Rectal smooth muscle tissue (tissue), 1 donor: ENCODE results near the gene PITPNC1.
"Not testable (repeated sequence)": the region's sequence is repeated elsewhere in the genome, so short reads cannot be mapped to it uniquely, and the experiment has no call there.

Source experiments
- H3K27ac ChIP-seq: one replicate; pipeline ENCODE4 v1.7.0; 2013; ENCODE audit warnings: low read depth, low read length, inconsistent platforms
- H3K27me3 ChIP-seq: one replicate; pipeline ENCODE4 v1.7.0; 2013; ENCODE audit warnings: low read length; ENCODE audit not compliant: control insufficient read depth, insufficient read depth
- H3K36me3 ChIP-seq: one replicate; pipeline ENCODE4 v1.7.0; 2013; ENCODE audit warnings: low read length; ENCODE audit not compliant: control insufficient read depth, insufficient read depth
- H3K4me1 ChIP-seq: one replicate; pipeline ENCODE4 v1.7.0; 2013; ENCODE audit warnings: low read length; ENCODE audit not compliant: control insufficient read depth, insufficient read depth
- H3K4me3 ChIP-seq: one replicate; pipeline ENCODE4 v1.7.0; 2013; ENCODE audit warnings: low read length
- H3K9ac ChIP-seq: one replicate; pipeline ENCODE4 v1.7.0; 2013; ENCODE audit warnings: low read length

The PITPNC1 gene

GRCh38 chr17:67648032-67648905 is 271.2 kb downstream of the PITPNC1 start:
- H3K27ac ChIP-seq = no peak overlapping the region
- H3K9ac ChIP-seq = no peak overlapping the region
- no peak overlapping the region for H3K4me3 ChIP-seq
- H3K4me1 ChIP-seq = no peaks in the 10 kb centered on the region
- H3K36me3 ChIP-seq = no peaks in the 10 kb centered on the region
- H3K27me3 ChIP-seq = no peaks in the 10 kb centered on the region

DNA sequence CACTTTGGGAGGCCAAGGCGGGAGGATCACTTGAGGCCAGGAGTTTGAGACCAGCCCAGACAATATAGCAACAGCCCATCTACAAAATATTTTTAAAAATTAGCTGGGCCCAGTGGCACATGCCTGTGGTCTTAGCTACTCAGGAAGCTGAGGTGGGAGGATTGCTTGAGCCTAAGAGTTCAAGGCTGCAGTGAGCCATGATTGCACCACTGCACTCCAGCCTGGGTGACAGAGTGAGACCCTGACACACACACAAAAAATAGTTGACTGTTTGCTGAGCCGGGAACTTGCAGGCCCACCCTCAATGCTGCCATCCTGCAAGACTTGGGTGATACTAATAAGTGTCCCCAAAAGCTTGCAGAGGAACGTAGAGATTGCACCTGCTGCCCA is 271.8 kb downstream of the PITPNC1 start:
- H3K4me1 ChIP-seq, H3K9ac ChIP-seq, H3K27ac ChIP-seq, H3K4me3 ChIP-seq, H3K27me3 ChIP-seq, H3K36me3 ChIP-seq: not testable (repeated sequence)

GRCh38 chr17:67649891-67650290 is 272.8 kb downstream of the PITPNC1 start:
- H3K4me3 ChIP-seq = no peak overlapping the region
- H3K4me1 ChIP-seq = no peaks in the 10 kb centered on the region
- H3K9ac ChIP-seq = no peak overlapping the region
- H3K27me3 ChIP-seq = no peaks in the 10 kb centered on the region
- H3K27ac ChIP-seq = no peak overlapping the region
- no peaks in the 10 kb centered on the region for H3K36me3 ChIP-seq

DNA sequence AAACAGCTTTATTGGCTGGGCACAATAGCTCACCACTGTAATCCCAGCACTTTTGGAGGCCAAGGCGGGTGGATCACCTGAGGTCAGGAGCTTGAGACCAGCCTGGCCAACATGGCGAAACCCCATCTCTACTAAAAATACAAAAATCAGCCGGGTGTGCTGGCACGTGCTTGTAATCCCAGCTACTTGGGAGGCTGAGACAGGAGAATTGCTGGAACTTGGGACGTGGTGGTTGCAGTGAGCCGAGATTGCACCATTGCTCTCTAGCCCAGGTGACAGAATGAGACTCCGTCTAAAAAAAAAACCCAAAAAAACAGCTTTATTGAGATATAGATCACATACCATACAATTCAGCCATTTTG is 274.1 kb downstream of the PITPNC1 start:
- not testable (repeated sequence) for H3K4me3 ChIP-seq, H3K36me3 ChIP-seq, H3K27me3 ChIP-seq, H3K4me1 ChIP-seq, H3K9ac ChIP-seq, H3K27ac ChIP-seq

DNA sequence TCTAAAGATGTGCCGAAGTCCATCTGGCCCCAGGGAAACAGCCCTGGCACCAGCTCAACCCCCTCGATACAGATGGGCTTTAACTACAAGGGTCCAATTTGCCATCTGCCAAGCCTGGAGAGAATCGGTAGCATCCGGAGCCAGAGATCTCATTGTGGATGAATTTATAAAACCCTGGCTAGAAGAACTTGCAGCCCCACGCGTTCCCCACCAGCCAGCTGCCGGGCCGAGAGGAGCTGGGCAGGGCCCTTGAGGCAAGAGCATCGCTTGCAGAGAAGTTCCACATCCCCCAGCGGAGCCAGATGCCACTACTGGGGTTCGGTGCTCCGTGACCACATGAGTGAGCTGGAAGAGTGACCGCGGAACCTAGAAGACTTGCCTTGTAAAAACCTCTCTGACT is 275.4 kb downstream of the PITPNC1 start:
- Histone ChIP-seq H3K9ac (no peak overlapping the region), H3K4me3 (no peak overlapping the region), H3K27ac (no peak overlapping the region), H3K27me3 (no peaks in the 10 kb centered on the region), H3K36me3 (no peaks in the 10 kb centered on the region), H3K4me1 (no peaks in the 10 kb centered on the region)

- Histone ChIP-seq H3K4me1 (no peaks in the 10 kb centered on the region), H3K27me3 (no peaks in the 10 kb centered on the region), H3K36me3 (no peaks in the 10 kb centered on the region), H3K27ac (no peak overlapping the region), H3K9ac (no peak overlapping the region), H3K4me3 (no peak overlapping the region)
These were observed 278.5 kb downstream of the PITPNC1 start for GRCh38 chr17:67655478-67656148.

DNA sequence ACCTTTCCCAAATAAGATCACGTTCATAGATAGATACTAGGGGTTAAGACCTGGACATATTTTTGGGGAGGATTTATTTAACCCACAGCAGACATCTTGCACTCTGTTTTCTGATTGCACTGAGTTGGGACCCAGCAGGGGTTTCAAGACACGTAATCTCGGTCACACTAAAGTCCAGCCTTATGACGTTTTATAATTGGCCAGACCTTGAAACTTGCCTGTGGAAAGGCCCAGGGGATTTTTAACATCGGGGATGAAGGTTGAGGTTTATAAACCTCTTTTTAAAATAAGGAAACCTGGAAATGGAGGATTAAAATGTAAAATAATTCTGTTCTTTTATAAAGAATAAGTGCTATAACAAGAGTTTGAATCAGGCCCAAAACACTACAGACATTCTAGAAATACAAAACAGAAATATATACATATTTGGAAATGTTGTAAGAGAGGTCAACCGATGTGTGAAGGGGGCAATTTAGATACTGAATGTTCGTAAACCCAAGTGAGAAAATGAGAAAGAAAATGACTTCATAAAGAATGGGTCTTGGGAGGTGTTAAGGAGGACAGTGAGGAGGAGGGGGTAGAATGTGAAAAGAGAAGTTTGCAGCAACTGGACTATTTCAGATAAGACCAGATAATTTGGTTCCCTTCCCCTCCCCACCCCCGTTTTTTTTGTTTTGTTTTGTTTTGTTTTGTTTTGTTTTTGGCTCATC is 279.6 kb downstream of the PITPNC1 start:
- Histone ChIP-seq H3K9ac (no peak overlapping the region), H3K4me1 (no peaks in the 10 kb centered on the region), H3K27me3 (no peaks in the 10 kb centered on the region), H3K36me3 (no peaks in the 10 kb centered on the region), H3K27ac (no peak overlapping the region), H3K4me3 (no peak overlapping the region)

- Histone ChIP-seq H3K4me3 (no peak overlapping the region), H3K9ac (no peak overlapping the region), H3K27ac (no peak overlapping the region), H3K27me3 (no peaks in the 10 kb centered on the region), H3K36me3 (no peaks in the 10 kb centered on the region), H3K4me1 (no peaks in the 10 kb centered on the region)
These were observed 280.5 kb downstream of the PITPNC1 start for GRCh38 chr17:67657596-67657995.

GRCh38 chr17:67658265-67658664 is 281.2 kb downstream of the PITPNC1 start:
- Histone ChIP-seq H3K27ac (no peak overlapping the region), H3K36me3 (no peaks in the 10 kb centered on the region), H3K4me3 (no peak overlapping the region), H3K9ac (no peak overlapping the region), H3K27me3 (no peaks in the 10 kb centered on the region), H3K4me1 (no peaks in the 10 kb centered on the region)

DNA sequence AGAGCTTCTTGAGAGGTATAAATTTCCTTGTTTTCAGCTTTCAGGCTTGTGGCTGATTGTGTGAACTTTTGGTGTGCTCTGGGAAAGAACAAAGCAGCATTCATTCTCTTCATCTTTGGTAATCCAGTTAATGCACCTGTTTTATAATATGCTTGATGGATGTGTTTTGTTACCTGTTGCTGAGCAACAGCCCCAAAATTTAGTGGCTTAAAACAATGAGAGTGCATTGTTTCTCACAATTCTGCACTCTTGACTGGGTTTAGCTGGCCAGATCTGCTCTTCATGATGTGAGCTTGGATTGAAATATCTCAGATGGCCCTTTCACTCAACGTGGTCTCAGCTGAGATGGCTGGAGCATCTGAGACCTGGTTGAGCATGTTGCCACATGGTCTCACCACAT is 281.9 kb downstream of the PITPNC1 start:
- no peak overlapping the region for H3K4me3 ChIP-seq
- no peaks in the 10 kb centered on the region for H3K27me3 ChIP-seq
- no peak overlapping the region for H3K27ac ChIP-seq
- no peak overlapping the region for H3K9ac ChIP-seq
- H3K4me1 ChIP-seq = no peaks in the 10 kb centered on the region
- H3K36me3 ChIP-seq = no peaks in the 10 kb centered on the region

- H3K4me1 ChIP-seq = no peaks in the 10 kb centered on the region
- H3K9ac ChIP-seq = no peak overlapping the region
- H3K27me3 ChIP-seq = no peaks in the 10 kb centered on the region
- no peak overlapping the region for H3K27ac ChIP-seq
- H3K36me3 ChIP-seq = no peaks in the 10 kb centered on the region
- no peak overlapping the region for H3K4me3 ChIP-seq
These were observed 285.6 kb downstream of the PITPNC1 start for GRCh38 chr17:67662712-67663111.

DNA sequence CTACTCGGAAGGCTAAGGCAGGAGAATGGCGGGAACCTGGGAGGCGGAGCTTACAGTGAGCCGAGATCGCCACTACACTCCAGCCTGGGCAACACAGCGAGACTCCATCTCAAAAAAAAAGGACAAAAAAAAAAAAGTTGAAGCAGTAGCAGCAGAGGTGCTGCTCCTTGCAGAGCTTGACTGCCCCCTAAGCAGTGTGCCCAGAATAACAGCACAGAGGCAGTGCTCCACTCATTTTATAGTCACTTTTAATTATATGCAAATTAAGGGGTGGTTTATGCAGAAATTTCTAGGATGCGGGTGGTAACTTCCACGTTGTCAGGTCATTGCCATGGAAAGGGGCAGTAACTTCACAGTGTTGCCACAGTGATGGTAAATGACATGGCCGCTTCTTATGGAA is 286.4 kb downstream of the PITPNC1 start:
- Histone ChIP-seq H3K36me3 (no peaks in the 10 kb centered on the region), H3K4me3 (no peak overlapping the region), H3K27ac (no peak overlapping the region), H3K4me1 (no peaks in the 10 kb centered on the region), H3K27me3 (no peaks in the 10 kb centered on the region), H3K9ac (no peak overlapping the region)
